SK-N-SH (cell line): Measurements from ENCODE around the gene SLC22A23. TPM values are rescaled to one million over a fixed set of nuclear protein-coding genes. Genes with fewer than 3 reads are reported as not detected.

Source experiments
- CTCF ChIA-PET: fragments of 300-600, 350-600 bp; formaldehyde crosslinking; extraction: SDS; loops from one replicate; lab custom pipeline; 2021; lab: Yijun Ruan, JAX
- POLR2A ChIA-PET: fragments of 350-600 bp; sonication (Branson Sonifier 250); formaldehyde crosslinking; extraction: SDS; loops from one replicate; lab custom pipeline; 2020; ENCODE audit warnings: antibody characterized with exemption, inconsistent platforms; lab: Yijun Ruan, JAX
- DNase-seq: peaks from one replicate; pipeline ENCODE4 v3.0.0; 2012
- H2AFZ ChIP-seq: fragments of 200-600 bp; sonication (generic); 2 replicates; pipeline ENCODE4 v1.8.1; 2016; ENCODE audit warnings: antibody characterized with exemption, mild to moderate bottlenecking, low read depth
- H3F3A ChIP-seq: fragments of 200-600 bp; sonication (generic); replicated peaks from 2 replicates; pipeline ENCODE3; 2016; ENCODE audit warnings: antibody characterized with exemption, mild to moderate bottlenecking; ENCODE audit not compliant: insufficient read depth
- H3K27ac ChIP-seq, 2 experiments: fragments of 200-500 bp in 1 of 2; fragments of 200-600 bp in 1 of 2; sonication (Bioruptor generic) in 1 of 2; sonication (generic), shearing (Covaris generic) in 1 of 2; 2 replicates each; pipeline versions ENCODE4 v1.5.1 to v1.6.1; 2014 to 2016; ENCODE audit warnings: low read depth in 2 of 2, inconsistent platforms in 1 of 2, low read length in 1 of 2, mild to moderate bottlenecking in 1 of 2, mixed read lengths in 1 of 2
- H3K27me3 ChIP-seq: fragments of 200-600 bp; sonication (generic), shearing (Covaris generic); 2 replicates; pipeline ENCODE4 v1.6.1; 2016; ENCODE audit warnings: mixed run types; ENCODE audit not compliant: insufficient read depth
- H3K36me3 ChIP-seq, 2 experiments: fragments of 200-500 bp in 1 of 2; fragments of 200-600 bp in 1 of 2; sonication (Bioruptor generic) in 1 of 2; sonication (generic) in 1 of 2; replicated peaks in 1 of 2; 2 replicates each; pipeline versions ENCODE3 to v1.5.1; 2014 to 2016; ENCODE audit warnings: low read length in 1 of 2, mild to moderate bottlenecking in 1 of 2; ENCODE audit not compliant: insufficient read depth in 2 of 2, control insufficient read depth in 1 of 2
- H3K4me1 ChIP-seq, 2 experiments: fragments of 200-500 bp in 1 of 2; fragments of 200-600 bp in 1 of 2; sonication (Bioruptor generic) in 1 of 2; sonication (generic), shearing (Covaris generic) in 1 of 2; 2 replicates each; pipeline versions ENCODE4 v1.5.1 to v1.6.1; 2014 to 2016; ENCODE audit warnings: low read depth in 1 of 2, low read length in 1 of 2, mixed run types in 1 of 2; ENCODE audit not compliant: insufficient read depth in 2 of 2, control insufficient read depth in 1 of 2
- H3K4me2 ChIP-seq: fragments of 200-600 bp; sonication (generic), shearing (Covaris generic); 2 replicates; pipeline ENCODE4 v1.6.1; 2017; ENCODE audit warnings: mixed run types
- H3K4me3 ChIP-seq, 2 experiments: fragments of 200-500 bp in 1 of 2; fragments of 200-600 bp in 1 of 2; sonication (Bioruptor generic) in 1 of 2; sonication (generic), shearing (Covaris generic) in 1 of 2; 2 replicates each; pipeline versions ENCODE4 v1.5.1 to v1.8.1; 2014 to 2016; ENCODE audit warnings: low read depth in 2 of 2, inconsistent platforms in 1 of 2, low read length in 1 of 2, mild to moderate bottlenecking in 1 of 2, mixed read lengths in 1 of 2, moderate library complexity in 1 of 2
- H3K79me2 ChIP-seq: fragments of 200-600 bp; sonication (generic); 2 replicates; pipeline ENCODE4 v1.8.1; 2017; ENCODE audit warnings: mild to moderate bottlenecking; ENCODE audit not compliant: insufficient read depth
- H3K9ac ChIP-seq: fragments of 200-600 bp; sonication (generic); 2 replicates; pipeline ENCODE4 v1.6.1; 2017; ENCODE audit warnings: mixed run types
- H3K9me2 ChIP-seq: fragments of 200-600 bp; sonication (generic); 2 replicates; pipeline ENCODE4 v1.6.1; 2017; ENCODE audit warnings: mixed run types
- H3K9me3 ChIP-seq: fragments of 200-600 bp; sonication (generic); 2 replicates; pipeline ENCODE4 v1.6.1; 2017; ENCODE audit warnings: mixed run types, mild to moderate bottlenecking, moderate library complexity
- H4K20me1 ChIP-seq: fragments of 200-600 bp; sonication (generic); 2 replicates; pipeline ENCODE4 v1.6.1; 2017; ENCODE audit warnings: mild to moderate bottlenecking, mixed run types; ENCODE audit not compliant: insufficient read depth
- CHD2 ChIP-seq: fragments of 150-350 bp; IDR thresholded peaks from 2 replicates; pipeline ENCODE4 v1.6.1; 2018; ENCODE audit warnings: low read length; ENCODE audit not compliant: partially characterized antibody
- ELF1 ChIP-seq: IDR thresholded peaks from 2 replicates; pipeline ENCODE4 v1.4.0; 2012
- EP300 ChIP-seq, 2 experiments: IDR thresholded peaks; 2 replicates each; pipeline versions ENCODE4 v1.4.0 to v1.6.1; 2012; ENCODE audit warnings: borderline replicate concordance in 1 of 2, low read depth in 1 of 2, low read length in 1 of 2
- FOXJ3 ChIP-seq: sonication (generic); formaldehyde crosslinking; IDR thresholded peaks from 2 replicates; pipeline ENCODE4 v1.5.1; 2020; ENCODE audit warnings: mild to moderate bottlenecking, missing genetic modification reagents
- GATA2 ChIP-seq: sonication (generic); formaldehyde crosslinking; IDR thresholded peaks from 2 replicates; pipeline ENCODE4 v1.5.0; 2020; ENCODE audit warnings: mild to moderate bottlenecking, missing genetic modification reagents
- MXI1 ChIP-seq: IDR thresholded peaks from 2 replicates; pipeline ENCODE4 v1.6.1; 2012; ENCODE audit warnings: mild to moderate bottlenecking, low read depth, low read length, improper control_type of control experiment
- NRF1 ChIP-seq: IDR thresholded peaks from 2 replicates; pipeline ENCODE4 v1.6.1; 2012; ENCODE audit warnings: low read depth, mild to moderate bottlenecking, low read length
- POLR2AphosphoS5 ChIP-seq: IDR thresholded peaks from 2 replicates; pipeline ENCODE4 v1.6.1; 2012; ENCODE audit warnings: low read depth, low read length
- RAD21 ChIP-seq: IDR thresholded peaks from 2 replicates; pipeline ENCODE4 v1.6.1; 2012; ENCODE audit warnings: mild to moderate bottlenecking, low read length
- RCOR1 ChIP-seq: fragments of 150-350 bp; IDR thresholded peaks from 2 replicates; pipeline ENCODE4 v1.6.1; 2017; ENCODE audit warnings: antibody characterized with exemption, low read length
- SIN3A ChIP-seq: IDR thresholded peaks from 2 replicates; pipeline ENCODE4 v1.6.1; 2012; ENCODE audit warnings: low read depth, mild to moderate bottlenecking, low read length, moderate library complexity, borderline replicate concordance
- SMC3 ChIP-seq: IDR thresholded peaks from 2 replicates; pipeline ENCODE4 v1.6.1; 2012; ENCODE audit warnings: low read depth, low read length, improper control_type of control experiment
- TAF1 ChIP-seq: IDR thresholded peaks from 2 replicates; pipeline ENCODE4 v1.6.1; 2012; ENCODE audit warnings: low read depth, mild to moderate bottlenecking, low read length, moderate library complexity, borderline replicate concordance
- TCF12 ChIP-seq: IDR thresholded peaks from 2 replicates; pipeline ENCODE4 v1.4.0; 2012
- TEAD4 ChIP-seq: IDR thresholded peaks from 2 replicates; pipeline ENCODE4 v1.4.0; 2012; ENCODE audit warnings: mild to moderate bottlenecking, borderline replicate concordance; ENCODE audit not compliant: insufficient read depth
- YY1 ChIP-seq: IDR thresholded peaks from 2 replicates; pipeline ENCODE4 v1.4.0; 2012; ENCODE audit warnings: low read depth, mild to moderate bottlenecking
- WGBS: methylation state at CpG from one replicate; pipeline ENCODE4 v1.1.6; 2017; ENCODE audit warnings: low lambda C conversion rate; 5-methylcytosine and 5-hydroxymethylcytosine counted together
- polyA plus RNA-seq, 3 experiments: library from polyadenylated mRNA; depleted of rRNA; stranded (reverse); fragments of >200 nt; gene quantifications; 2 replicates each; pipeline ENCODE4 v1.2.3, GENCODE V29; 2012
- TF ChIP-seq, protein P1 (sequence below): IDR thresholded peaks from 2 replicates; pipeline ENCODE4 v1.4.0; 2012; ENCODE audit warnings: low read depth
- TF ChIP-seq, protein P2 (sequence below): IDR thresholded peaks from 2 replicates; pipeline ENCODE4 v1.6.1; 2012; ENCODE audit warnings: mild to moderate bottlenecking, low read depth, low read length, moderate library complexity

SLC22A23 gene
- polyA plus RNA-seq, 1 of the 3 experiments (the other 2 are of a cell fraction), result not detected

DNA sequence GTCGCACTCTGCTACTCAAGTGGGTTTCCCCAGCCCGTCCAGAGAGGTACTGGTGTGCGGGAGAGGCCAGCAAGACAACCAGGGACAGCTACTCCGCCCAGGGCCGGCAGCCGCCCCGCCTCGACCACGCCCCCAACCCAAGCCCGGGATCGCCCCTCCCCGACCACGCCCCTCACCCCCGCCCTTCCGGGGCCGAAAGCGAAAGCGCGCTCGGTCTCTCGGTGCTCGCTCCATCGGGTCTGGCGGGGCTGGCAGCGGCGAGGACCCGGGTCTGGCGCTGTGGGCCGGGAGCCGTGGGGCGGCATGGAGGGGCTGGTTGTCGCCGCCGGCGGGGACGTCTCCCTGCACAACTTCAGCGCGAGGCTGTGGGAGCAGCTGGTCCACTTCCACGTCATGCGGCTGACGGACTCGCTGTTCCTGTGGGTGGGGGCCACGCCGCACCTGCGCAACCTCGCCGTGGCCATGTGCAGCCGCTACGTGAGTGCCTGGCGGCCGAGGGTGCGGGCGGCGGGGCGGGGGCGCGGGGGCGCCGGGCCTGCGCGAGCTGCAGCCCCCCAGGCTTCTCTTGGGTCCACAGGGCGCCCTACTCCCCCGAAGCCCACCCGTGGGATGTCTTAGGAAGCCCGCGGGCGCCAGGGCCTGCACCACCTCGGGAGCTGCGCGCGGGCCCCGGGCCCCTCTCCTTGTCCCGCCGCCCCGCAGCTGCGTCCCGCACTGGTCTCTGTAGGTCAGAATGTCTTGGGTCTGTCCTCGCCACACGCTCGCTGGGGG lies 197.9 kb downstream of the SLC22A23 start, which contains the start of gene PSMG4:
Gene PSMG4, plus strand, starts transcription at position 228 of the 771 bp plus-strand sequence. Its CDS starts 76 bp downstream, at position 304.
- Histone ChIP-seq H4K20me1 (peaks cover 20% of the 10 kb centered on the region), H2AFZ (peak within 1 kb of the TSS; percentile 82), H3F3A (no peaks in the 10 kb centered on the region), H3K27me3 (no peaks in the 10 kb centered on the region; the same call in 1 of the 2 replicates), H3K4me1 (peaks cover 6 to 23% of the 10 kb centered on the region in 2 experiments; a peak in 1 of 4 replicates), H3K9ac (peak within 1 kb of the TSS; percentile 70), H3K36me3 (peaks cover 0 to 12% of the 10 kb centered on the region in 2 experiments), H3K79me2 (peaks cover 43% of the 10 kb centered on the region), H3K9me2 (no peaks in the 10 kb centered on the region), H3K27ac (peak within 1 kb of the TSS; percentile 40 to 84; a peak in 3 of 4 replicates), H3K4me3 (peak within 1 kb of the TSS; percentile 75 to 88), H3K9me3 (no peaks in the 10 kb centered on the region), H3K4me2 (peak within 1 kb of the TSS; percentile 92)
- TF ChIP-seq CHD2 (peak; percentile 57), ELF1 (peak; percentile 59; the same call in 1 of the 2 replicates), POLR2AphosphoS5 (no peak; the same call in none of the 2 replicates), TEAD4 (no peak), TAF1 (peak; percentile 77), NRF1 (peak; percentile 42), RCOR1 (no peak), EP300 (IDR thresholded peaks at IDR 0.05; ENCODE audit: borderline replicate concordance in 1 of 2, low read depth in 1 of 2, low read length in 1 of 2) (0 out of 4 replicates have a peak, but pooled peaks of 1 of the 2 experiments have one; percentile 16), MXI1 (peak; percentile 95), SMC3 (no peak), FOXJ3 (CRISPR knock-in tag) (peak; percentile 40; the same call in 1 of the 2 replicates), GATA2 (0 out of 2 replicates have a peak, but pooled peaks have one; percentile 17), SIN3A (peak; percentile 91; the same call in 1 of the 2 replicates), YY1 (0 out of 2 replicates have a peak, but pooled peaks have one; percentile 60), TCF12 (peak; percentile 37; the same call in 1 of the 2 replicates), RAD21 (no peak)
- TF ChIP-seq, protein P1, sequence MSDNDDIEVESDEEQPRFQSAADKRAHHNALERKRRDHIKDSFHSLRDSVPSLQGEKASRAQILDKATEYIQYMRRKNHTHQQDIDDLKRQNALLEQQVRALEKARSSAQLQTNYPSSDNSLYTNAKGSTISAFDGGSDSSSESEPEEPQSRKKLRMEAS, result peak; percentile 69; the same call in 1 of the 2 replicates
- TF ChIP-seq, protein P2, sequence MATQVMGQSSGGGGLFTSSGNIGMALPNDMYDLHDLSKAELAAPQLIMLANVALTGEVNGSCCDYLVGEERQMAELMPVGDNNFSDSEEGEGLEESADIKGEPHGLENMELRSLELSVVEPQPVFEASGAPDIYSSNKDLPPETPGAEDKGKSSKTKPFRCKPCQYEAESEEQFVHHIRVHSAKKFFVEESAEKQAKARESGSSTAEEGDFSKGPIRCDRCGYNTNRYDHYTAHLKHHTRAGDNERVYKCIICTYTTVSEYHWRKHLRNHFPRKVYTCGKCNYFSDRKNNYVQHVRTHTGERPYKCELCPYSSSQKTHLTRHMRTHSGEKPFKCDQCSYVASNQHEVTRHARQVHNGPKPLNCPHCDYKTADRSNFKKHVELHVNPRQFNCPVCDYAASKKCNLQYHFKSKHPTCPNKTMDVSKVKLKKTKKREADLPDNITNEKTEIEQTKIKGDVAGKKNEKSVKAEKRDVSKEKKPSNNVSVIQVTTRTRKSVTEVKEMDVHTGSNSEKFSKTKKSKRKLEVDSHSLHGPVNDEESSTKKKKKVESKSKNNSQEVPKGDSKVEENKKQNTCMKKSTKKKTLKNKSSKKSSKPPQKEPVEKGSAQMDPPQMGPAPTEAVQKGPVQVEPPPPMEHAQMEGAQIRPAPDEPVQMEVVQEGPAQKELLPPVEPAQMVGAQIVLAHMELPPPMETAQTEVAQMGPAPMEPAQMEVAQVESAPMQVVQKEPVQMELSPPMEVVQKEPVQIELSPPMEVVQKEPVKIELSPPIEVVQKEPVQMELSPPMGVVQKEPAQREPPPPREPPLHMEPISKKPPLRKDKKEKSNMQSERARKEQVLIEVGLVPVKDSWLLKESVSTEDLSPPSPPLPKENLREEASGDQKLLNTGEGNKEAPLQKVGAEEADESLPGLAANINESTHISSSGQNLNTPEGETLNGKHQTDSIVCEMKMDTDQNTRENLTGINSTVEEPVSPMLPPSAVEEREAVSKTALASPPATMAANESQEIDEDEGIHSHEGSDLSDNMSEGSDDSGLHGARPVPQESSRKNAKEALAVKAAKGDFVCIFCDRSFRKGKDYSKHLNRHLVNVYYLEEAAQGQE, result peak; percentile 53
- WGBS, result 0% methylated on average over 17 of the region's 80 CpGs
- ChIA-PET CTCF (interaction anchor here (1.0 to 7.5 kb wide), 11 partner anchors 10 to 484 kb away, joined by 3 to 48 read pairs (median 4); no protein-coding TSS in a partner anchor), POLR2A (interaction anchor here (0.6 to 3.0 kb wide), 9 partner anchors 8 to 762 kb away, joined by 3 to 21 read pairs (median 3); a partner anchor contains a TSS)
- DNase-seq, result peak; percentile 100
